HepG2 (cell line): ENCODE measurements around the gene TCF19. TPM values are rescaled to one million over a fixed set of nuclear protein-coding genes. Genes with fewer than 3 reads are reported as not detected.

Source experiments
- HBP1 ChIP-seq: IDR thresholded peaks from 2 replicates; pipeline ENCODE4 v1.6.1; 2016; ENCODE audit warnings: low read depth, control low read depth
- HMGXB3 ChIP-seq: sonication (generic); formaldehyde crosslinking; IDR thresholded peaks from 2 replicates; pipeline ENCODE4 v1.4.0; 2020; ENCODE audit warnings: missing genetic modification reagents, borderline replicate concordance
- NKX3-1 ChIP-seq: sonication (generic); formaldehyde crosslinking; IDR thresholded peaks from 2 replicates; pipeline ENCODE4 v1.5.0; 2020; ENCODE audit warnings: missing genetic modification reagents
- RXRB ChIP-seq: IDR thresholded peaks from 2 replicates; pipeline ENCODE4 v1.6.1; 2016; ENCODE audit warnings: borderline replicate concordance, missing genetic modification reagents, missing compliant biosample characterization
- SAP130 ChIP-seq: IDR thresholded peaks from 2 replicates; pipeline ENCODE4 v1.6.1; 2016; ENCODE audit warnings: low read depth
- ZBTB20 ChIP-seq: sonication (generic); formaldehyde crosslinking; IDR thresholded peaks from 2 replicates; pipeline ENCODE4 v1.8.1; 2023; ENCODE audit warnings: missing genetic modification reagents, low read depth, mild to moderate bottlenecking, borderline replicate concordance
- ZBTB46 ChIP-seq: sonication (generic); formaldehyde crosslinking; IDR thresholded peaks from 2 replicates; pipeline ENCODE4 v1.4.0; 2020; ENCODE audit warnings: mild to moderate bottlenecking, missing genetic modification reagents, borderline replicate concordance
- ZNF280D ChIP-seq: sonication (generic); formaldehyde crosslinking; IDR thresholded peaks from 2 replicates; pipeline ENCODE4 v1.5.1; 2020; ENCODE audit warnings: mild to moderate bottlenecking, missing genetic modification reagents
- ZNF460 ChIP-seq: sonication (generic); formaldehyde crosslinking; IDR thresholded peaks from 2 replicates; pipeline ENCODE4 v1.5.1; 2020; ENCODE audit warnings: missing genetic modification reagents, mild to moderate bottlenecking, borderline replicate concordance
- ZNF510 ChIP-seq: sonication (generic); formaldehyde crosslinking; IDR thresholded peaks from 2 replicates; pipeline ENCODE4 v1.4.0; 2020; ENCODE audit warnings: low read depth, mild to moderate bottlenecking, missing genetic modification reagents
- ZNF644 ChIP-seq: IDR thresholded peaks from 2 replicates; pipeline ENCODE4 v1.6.1; 2016; ENCODE audit warnings: low read depth
- ZNF710 ChIP-seq: sonication (generic); formaldehyde crosslinking; IDR thresholded peaks from 2 replicates; pipeline ENCODE4 v1.5.0; 2020; ENCODE audit warnings: mild to moderate bottlenecking, missing genetic modification reagents, borderline replicate concordance
- ZNF883 ChIP-seq: sonication (generic); formaldehyde crosslinking; IDR thresholded peaks from 2 replicates; pipeline ENCODE4 v1.5.1; 2020; ENCODE audit warnings: mild to moderate bottlenecking, missing genetic modification reagents; ENCODE audit errors: not compliant biosample characterization
- polyA plus RNA-seq, 8 experiments: library from polyadenylated mRNA; depleted of rRNA in 3 of 8; stranded (reverse) in 7 of 8; unstranded in 1 of 8; fragments of >200 nt; fragmentation: Illumina TruSeq in 4 of 8; extraction: Trizol in 4 of 8; gene quantifications; 2 replicates each; pipeline versions ENCODE4 v1.2.1 to v1.2.3, GENCODE V29; 2011 to 2016; ENCODE audit warnings: low read depth in 4 of 8, missing spikeins in 1 of 8, mixed read lengths in 1 of 8; ENCODE audit not compliant: insufficient read depth in 1 of 8
- total RNA-seq, 5 experiments: library from RNA; depleted of rRNA; stranded (reverse); fragments of >200 nt; fragmentation: Illumina TruSeq; extraction: Trizol; gene quantifications; 2 replicates each; pipeline ENCODE4 v1.2.3, GENCODE V29; 2016; ENCODE audit warnings: low read depth in 1 of 5

Gene TCF19
- total and polyA plus RNA-seq, 2 of the 13 experiments (the other 11 are each of a cell fraction or from before 2014, with no cell fraction given): 4.9 to 22.2 TPM

GRCh38 chr6:31192431-31193105 is 34.2 kb downstream of the TCF19 start (continued):
- peak; percentile 96 for TF ChIP-seq ZNF280D (CRISPR knock-in tag)
- peak; percentile 99 for TF ChIP-seq ZNF460 (CRISPR knock-in tag)
- 0 out of 2 replicates have a peak, but pooled peaks have one; percentile 55 for TF ChIP-seq RXRB (CRISPR knock-in tag)
- TF ChIP-seq SAP130 (CRISPR knock-in tag): peak; percentile 42; the same call in 1 of the 2 replicates
- TF ChIP-seq ZNF883 (CRISPR knock-in tag): peak; percentile 60
- TF ChIP-seq ZNF510 (CRISPR knock-in tag): 0 out of 2 replicates have a peak, but pooled peaks have one; percentile 26
- 0 out of 2 replicates have a peak, but pooled peaks have one; percentile 33 for TF ChIP-seq ZBTB46 (CRISPR knock-in tag)
- 0 out of 2 replicates have a peak, but pooled peaks have one; percentile 26 for TF ChIP-seq ZBTB20 (CRISPR knock-in tag)
- peak; percentile 42; the same call in 1 of the 2 replicates for TF ChIP-seq ZNF644 (CRISPR knock-in tag)
- peak; percentile 68; the same call in 1 of the 2 replicates for TF ChIP-seq ZNF710 (CRISPR knock-in tag)
- 0 out of 2 replicates have a peak, but pooled peaks have one; percentile 25 for TF ChIP-seq NKX3-1
- peak; percentile 38; the same call in 1 of the 2 replicates for TF ChIP-seq HBP1 (CRISPR knock-in tag)
- peak; percentile 54; the same call in 1 of the 2 replicates for TF ChIP-seq HMGXB3 (CRISPR knock-in tag)
